ENCODE measurements around the gene UMOD.

DNA sequence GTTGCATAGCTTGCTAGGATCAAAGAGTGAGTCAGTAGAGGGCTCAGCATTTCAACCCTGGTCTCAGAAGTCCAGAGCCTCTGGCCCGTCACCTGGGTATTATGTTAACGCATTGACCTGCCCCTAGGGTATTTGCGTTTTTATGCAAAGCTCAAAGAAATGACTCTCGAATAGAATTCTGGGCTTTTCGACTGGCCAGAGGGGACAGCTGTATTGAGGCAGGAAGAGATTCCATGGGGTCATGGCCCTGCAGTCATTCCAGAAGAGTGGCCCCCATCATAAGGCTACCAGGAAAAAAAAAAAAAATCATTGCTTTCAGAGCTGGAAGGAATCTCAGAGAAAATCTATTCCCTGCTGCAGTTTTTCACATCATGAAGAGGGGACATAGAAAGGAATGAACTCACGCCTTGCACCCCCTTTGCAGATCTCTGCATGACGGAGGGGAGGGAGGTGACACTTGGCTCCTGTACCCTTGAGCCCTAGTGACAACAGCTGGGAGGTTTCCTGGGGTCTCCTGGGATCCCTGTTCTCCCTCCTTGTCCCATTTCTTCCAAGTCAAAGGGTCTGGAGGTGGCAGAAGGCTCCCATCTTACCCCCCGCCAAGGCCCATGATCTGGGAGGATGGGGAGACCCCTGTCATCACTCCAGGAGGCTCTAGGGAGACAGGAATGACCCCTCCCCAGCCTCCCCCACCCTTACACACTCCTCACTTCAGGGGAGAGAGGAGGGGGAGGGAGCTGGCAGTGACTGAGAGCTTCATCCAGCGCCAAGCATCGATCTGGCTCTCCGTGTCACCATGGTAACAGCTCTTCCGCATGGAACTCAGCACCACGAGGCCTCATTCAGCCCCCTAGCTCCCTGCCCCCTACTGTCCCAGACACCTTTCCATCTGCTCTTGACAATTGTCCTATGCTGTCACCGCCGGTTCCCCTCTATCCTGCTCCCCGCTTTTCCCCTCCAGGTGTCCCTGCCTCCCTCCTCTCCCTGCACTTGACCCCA, 61.0 kb downstream of the UMOD start:
- TF ChIP-seq POLR2AphosphoS5 (IDR thresholded peaks at IDR 0.05; ENCODE audit: low read depth, low read length) (no peak), POLR2A (IDR thresholded peaks at IDR 0.05; ENCODE audit: low read depth, low read length) (no peak)

Data from GM12891 (cell line).